ENCODE measurements around the gene HELZ. TPM values are rescaled to one million over a fixed set of nuclear protein-coding genes. Genes with fewer than 3 reads are reported as not detected.

The HELZ gene
- total and polyA plus RNA-seq, 2 of the 8 experiments (the other 6 are each of a cell fraction or from before 2014, with no cell fraction given) = 10.0 to 48.7 TPM

DNA sequence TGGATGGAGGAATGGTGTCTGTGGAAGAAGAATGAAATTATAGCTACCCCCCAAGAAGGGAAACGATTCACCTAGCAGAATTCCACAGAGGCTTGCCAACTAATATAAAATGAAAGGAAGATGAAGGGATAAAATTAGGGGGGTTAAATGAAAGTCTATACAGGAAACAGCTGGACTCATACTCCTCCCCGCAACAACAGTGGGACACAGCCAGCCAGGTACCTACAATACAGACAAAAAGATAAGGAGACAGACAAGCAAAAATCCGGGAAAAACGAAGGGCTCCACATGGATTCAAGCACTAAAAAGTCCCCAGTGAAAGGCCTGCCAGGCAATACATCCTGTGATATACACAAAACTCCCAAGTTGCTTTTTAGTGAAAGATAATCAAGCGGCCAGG lies 152.7 kb downstream of the HELZ start:
- DNase-seq (ENCODE audit: low read depth in 1 of 2, low spot score in 2 of 2) = no peak
- ChIA-PET POLR2A (ENCODE audit: partially characterized antibody) (no interaction called here), CTCF (ENCODE audit: partially characterized antibody) (no interaction called here)
- H2BK5ac ChIP-seq (ENCODE audit: low read depth, low read length) = no peak overlapping the region
- H2BK20ac ChIP-seq (ENCODE audit: low read length) = no peak overlapping the region
- no peak overlapping the region for H3K23ac ChIP-seq (ENCODE audit: insufficient read length)
- FAIRE-seq = no peak
- H4K8ac ChIP-seq (ENCODE audit: extremely low read depth, insufficient read depth, low read length) = no peak overlapping the region
- H3K36me3 ChIP-seq (ENCODE audit: control insufficient read depth in 2 of 4, insufficient read depth in 4 of 4, low read length in 3 of 4) = peaks cover 0 to 3% (median 0%) of the 10 kb centered on the region in 4 experiments; a peak in 1 of 8 replicates
- no peak overlapping the region for H2BK12ac ChIP-seq (ENCODE audit: low read depth, low read length)
- H3K23me2 ChIP-seq (ENCODE audit: low read depth, low read length) = no peaks in the 10 kb centered on the region
- H4K5ac ChIP-seq (ENCODE audit: insufficient read length, low read depth, low read length) = no peak overlapping the region
- H4K20me1 ChIP-seq (replicated peaks in 1 of 2; ENCODE audit: control insufficient read depth in 1 of 2, insufficient read depth in 2 of 2, low read length in 2 of 2) = peaks cover 0 to 1% of the 10 kb centered on the region in 2 experiments
- no peak overlapping the region for H2AK5ac ChIP-seq (ENCODE audit: low read depth, low read length)
- H2BK120ac ChIP-seq (replicated peaks; ENCODE audit: low read depth, low read length) = no peak overlapping the region
- no peaks in the 10 kb centered on the region for H3K4me1 ChIP-seq (replicated peaks in 1 of 4; ENCODE audit: control insufficient read depth in 3 of 4, insufficient read depth in 4 of 4, low read length in 3 of 4)
- H3K4me2 ChIP-seq (ENCODE audit: insufficient read depth in 1 of 2, low read depth in 2 of 2, low read length in 2 of 2) = no peak overlapping the region
- 0 out of 4 replicates have a peak, but pooled peaks cover 0 to 4% of the 10 kb centered on the region in 2 experiments for H3K9me3 ChIP-seq (ENCODE audit: insufficient read depth in 2 of 2, low read depth in 1 of 2, low read length in 1 of 2)
- H2BK15ac ChIP-seq (ENCODE audit: low read length) = no peak overlapping the region
- no peak overlapping the region for H3K56ac ChIP-seq (replicated peaks; ENCODE audit: insufficient read length, low read depth, low read length)
- no peak overlapping the region for H3K18ac ChIP-seq (ENCODE audit: extremely low read depth, low read length)
- no peaks in the 10 kb centered on the region for H3K79me1 ChIP-seq (ENCODE audit: low read depth, low read length)
- no peak overlapping the region for H2AFZ ChIP-seq (ENCODE audit: low read length)
- no peak overlapping the region for H3K4ac ChIP-seq (replicated peaks; ENCODE audit: insufficient read length, low read depth, low read length)
- H3K79me2 ChIP-seq (ENCODE audit: control insufficient read depth in 1 of 2, insufficient read depth in 2 of 2, low read length in 2 of 2) = no peaks in the 10 kb centered on the region
- H3K9ac ChIP-seq (replicated peaks in 1 of 4; ENCODE audit: extremely low read depth in 1 of 4, low read depth in 3 of 4, low read length in 3 of 4) = no peak overlapping the region
- TF ChIP-seq ASH2L (IDR thresholded peaks at IDR 0.05; ENCODE audit: low read length) = no peak
- no peak for TF ChIP-seq SP1 (IDR thresholded peaks at IDR 0.05; ENCODE audit: low read depth, low read length)
- no peak for TF ChIP-seq NRF1 (IDR thresholded peaks at IDR 0.05; ENCODE audit: low read depth, low read length)
- no peak for TF ChIP-seq RFX5 (IDR thresholded peaks at IDR 0.05; ENCODE audit: borderline replicate concordance, low read depth, low read length)
- TF ChIP-seq POLR2A (IDR thresholded peaks at IDR 0.05; ENCODE audit: control extremely low read depth in 1 of 2, low read depth in 2 of 2, low read length in 2 of 2) = no peak
- TF ChIP-seq EGR1 (IDR thresholded peaks at IDR 0.05; ENCODE audit: borderline replicate concordance, low read depth, low read length) = no peak
- no peak for TF ChIP-seq CHD1 (IDR thresholded peaks at IDR 0.05; ENCODE audit: low read depth, low read length)
- no peak for TF ChIP-seq NANOG (IDR thresholded peaks at IDR 0.05; ENCODE audit: insufficient read depth, low read depth, low read length, poor library complexity, severe bottlenecking)
- no peak for TF ChIP-seq GTF2F1 (IDR thresholded peaks at IDR 0.05; ENCODE audit: borderline replicate concordance, low read depth, low read length)
- no peak for TF ChIP-seq RBBP5 (IDR thresholded peaks at IDR 0.05; ENCODE audit: borderline replicate concordance, low read depth, low read length)
- TF ChIP-seq TAF1 (IDR thresholded peaks at IDR 0.05; ENCODE audit: low read depth, low read length) = no peak
- no peak for TF ChIP-seq EP300 (IDR thresholded peaks at IDR 0.05; ENCODE audit: borderline replicate concordance in 1 of 2, low read depth in 2 of 2, low read length in 2 of 2)
- TF ChIP-seq CTBP2 (IDR thresholded peaks at IDR 0.05; ENCODE audit: borderline replicate concordance, insufficient read depth, insufficient read length, low read length) = no peak
- TF ChIP-seq CBX8 (IDR thresholded peaks at IDR 0.05; ENCODE audit: borderline replicate concordance, low read depth, low read length) = no peak
- no peak overlapping the region for H3K4me3 ChIP-seq (ENCODE audit: extremely low read depth in 1 of 4, insufficient read depth in 2 of 4, low read depth in 3 of 4, low read length in 4 of 4)
- H3K14ac ChIP-seq (ENCODE audit: insufficient read length) = no peak overlapping the region
- no peaks in the 10 kb centered on the region for H3K27me3 ChIP-seq (replicated peaks in 1 of 4; ENCODE audit: control insufficient read depth in 3 of 4, extremely low read depth in 1 of 4, insufficient read depth in 3 of 4, low read length in 3 of 4)
- H4K91ac ChIP-seq (replicated peaks; ENCODE audit: insufficient read length, low read length) = no peak overlapping the region
- H3K27ac ChIP-seq (ENCODE audit: low read depth, low read length) = no peak overlapping the region
- 90% methylated on average over 5 of the region's 5 CpGs; no CpG with 5 or more reads in 1 of the 2 experiments for WGBS, 2 experiments (ENCODE audit: extremely low coverage in 1 of 2, insufficient coverage in 1 of 2, insufficient read length in 1 of 2, insufficient replicate concordance in 2 of 2, low coverage in 1 of 2, low lambda C conversion rate in 2 of 2, missing lambda C conversion rate in 1 of 2)
